HG03565 (cell line): ENCODE measurements around the gene DPH3.

Experiments
- ATAC-seq: cut with Tn5 transposase; IDR thresholded peaks from one replicate; pipeline ENCODE4 v1.9.1; 2021; ENCODE audit warnings: mild to moderate bottlenecking, moderate library complexity; ENCODE audit not compliant: unreplicated experiment

Gene DPH3

DNA sequence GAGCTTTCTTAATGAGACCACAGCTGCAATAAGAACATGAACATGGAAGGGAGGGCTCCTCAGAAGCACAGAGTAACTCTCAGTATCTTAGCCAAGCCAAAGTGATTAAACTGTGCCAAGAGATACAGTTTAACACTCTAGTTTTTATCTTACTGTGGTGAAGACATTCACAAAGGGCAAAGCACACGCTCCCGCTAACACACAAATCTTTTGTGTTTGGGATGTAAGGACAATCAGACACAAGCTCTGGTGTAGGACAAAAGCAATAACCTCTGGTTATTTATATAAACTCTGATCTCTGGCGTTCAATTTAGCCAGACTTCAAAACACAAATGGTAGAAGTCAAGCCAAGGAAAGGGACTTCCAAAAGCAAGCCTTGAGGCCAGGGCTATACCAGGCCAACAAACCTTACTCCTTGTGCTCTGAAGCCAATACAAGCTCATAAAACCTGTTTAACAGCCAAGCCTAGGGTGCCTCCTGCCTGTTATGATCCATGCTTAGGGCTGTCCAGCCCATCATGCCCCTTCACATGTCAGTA, 27.8 kb downstream of the DPH3 start:
- ATAC-seq = no peak

- ATAC-seq = no peak
Observed at GRCh38 chr3:16236030-16236639, 28.6 kb downstream of the DPH3 start.

GRCh38 chr3:16234281-16234680, 30.5 kb downstream of the DPH3 start:
- ATAC-seq = no peak

- ATAC-seq = no peak
Observed at GRCh38 chr3:16233806-16234205, 30.9 kb downstream of the DPH3 start.

GRCh38 chr3:16231983-16232382, 32.8 kb downstream of the DPH3 start:
- no peak for ATAC-seq

DNA sequence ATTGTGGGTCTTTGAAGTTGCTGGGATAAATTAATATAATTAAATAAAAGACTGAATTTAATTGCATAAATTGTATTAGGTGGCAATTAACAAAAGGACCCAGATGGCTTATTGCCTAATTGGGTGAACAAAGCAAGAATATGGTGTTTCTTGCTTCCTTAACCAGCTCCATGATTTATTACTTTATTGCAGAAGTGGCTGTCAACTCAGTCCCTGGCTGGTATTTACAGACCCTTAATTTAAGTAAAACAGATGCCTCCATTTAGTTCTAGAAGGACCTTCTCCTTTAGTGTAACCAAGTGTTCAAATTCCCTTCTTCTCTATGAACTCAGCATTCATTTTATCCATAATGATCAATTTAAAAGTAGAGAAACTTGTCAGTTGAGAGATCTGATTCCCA, 35.1 kb downstream of the DPH3 start:
- ATAC-seq = no peak

DNA sequence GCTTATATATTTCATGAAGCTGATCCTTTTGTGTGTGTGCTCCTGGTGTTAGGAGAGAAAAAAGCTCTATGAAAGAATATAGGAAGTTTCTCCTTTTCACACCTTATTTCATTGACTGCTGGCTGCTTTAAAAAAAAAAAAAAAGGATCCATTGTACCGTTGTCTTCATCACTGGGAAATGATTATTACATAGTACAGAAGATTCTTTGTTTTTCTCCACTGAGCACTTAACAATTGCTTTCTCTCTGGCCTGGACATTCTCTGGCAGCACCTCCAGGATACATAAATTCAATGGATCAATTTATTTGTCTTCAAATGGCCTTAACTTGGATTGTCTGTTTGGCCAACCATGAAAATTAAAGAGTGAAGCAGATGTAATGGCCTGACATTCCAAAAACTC, 37.2 kb downstream of the DPH3 start:
- no peak for ATAC-seq

GRCh38 chr3:16224325-16224724, 40.4 kb downstream of the DPH3 start:
- ATAC-seq = no peak

DNA sequence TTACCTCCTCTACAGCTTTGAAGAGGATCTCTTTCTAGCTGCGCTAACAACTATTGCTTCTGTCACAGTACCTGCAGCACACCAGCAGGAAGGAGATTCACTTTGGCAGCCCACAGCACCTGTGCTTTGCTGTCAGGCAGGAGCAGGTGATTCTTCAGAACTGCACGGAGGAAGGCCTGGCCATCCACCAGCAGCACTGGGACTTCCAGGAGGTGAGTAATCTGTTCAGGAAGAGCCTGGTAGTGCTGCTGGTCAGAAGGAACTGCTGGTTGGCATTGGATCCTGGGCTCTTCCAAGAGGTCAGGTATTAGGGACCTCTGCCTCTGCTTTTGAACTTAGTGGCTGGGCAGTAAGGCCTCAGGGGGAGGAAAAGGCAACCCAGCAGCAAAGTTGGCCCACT, 42.2 kb downstream of the DPH3 start:
- ATAC-seq = no peak

DNA sequence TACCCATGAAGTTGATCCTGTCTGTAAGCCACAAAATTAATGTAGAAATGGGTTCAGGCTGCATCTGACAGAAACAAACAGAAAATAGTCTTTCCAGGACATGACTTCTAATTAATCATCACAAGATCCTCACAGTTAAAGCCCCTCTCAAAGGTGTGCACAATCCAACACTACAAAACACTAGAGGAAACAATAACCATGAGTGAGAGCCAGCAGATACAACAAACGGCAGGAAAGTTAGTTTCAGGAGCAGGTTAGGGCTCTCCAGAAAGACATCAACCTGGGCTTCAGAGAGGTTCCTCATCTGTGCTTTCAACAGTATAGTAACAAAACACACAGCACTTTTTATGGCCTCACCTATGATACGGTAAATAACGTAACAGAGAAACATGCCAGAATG, 42.8 kb downstream of the DPH3 start:
- no peak for ATAC-seq

DNA sequence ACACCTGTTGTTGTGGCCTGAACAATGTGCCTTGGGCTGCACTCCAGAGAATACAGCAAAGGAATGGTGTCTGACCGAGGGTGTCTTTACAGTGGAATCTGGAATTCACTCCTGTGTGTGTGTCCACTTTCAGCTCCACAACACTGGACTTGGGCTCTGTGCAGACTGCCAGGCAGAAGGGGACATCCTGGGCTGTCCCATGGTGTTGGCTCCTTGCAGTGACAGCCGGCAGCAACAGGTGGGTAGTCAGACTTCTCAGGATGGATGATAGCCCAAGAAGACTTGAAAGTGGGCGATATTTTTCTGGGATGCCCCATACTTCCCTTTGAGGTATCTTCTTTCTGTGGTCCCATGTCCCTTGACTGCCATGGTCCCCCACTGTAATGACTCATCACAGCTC, 45.0 kb downstream of the DPH3 start:
- no peak for ATAC-seq

DNA sequence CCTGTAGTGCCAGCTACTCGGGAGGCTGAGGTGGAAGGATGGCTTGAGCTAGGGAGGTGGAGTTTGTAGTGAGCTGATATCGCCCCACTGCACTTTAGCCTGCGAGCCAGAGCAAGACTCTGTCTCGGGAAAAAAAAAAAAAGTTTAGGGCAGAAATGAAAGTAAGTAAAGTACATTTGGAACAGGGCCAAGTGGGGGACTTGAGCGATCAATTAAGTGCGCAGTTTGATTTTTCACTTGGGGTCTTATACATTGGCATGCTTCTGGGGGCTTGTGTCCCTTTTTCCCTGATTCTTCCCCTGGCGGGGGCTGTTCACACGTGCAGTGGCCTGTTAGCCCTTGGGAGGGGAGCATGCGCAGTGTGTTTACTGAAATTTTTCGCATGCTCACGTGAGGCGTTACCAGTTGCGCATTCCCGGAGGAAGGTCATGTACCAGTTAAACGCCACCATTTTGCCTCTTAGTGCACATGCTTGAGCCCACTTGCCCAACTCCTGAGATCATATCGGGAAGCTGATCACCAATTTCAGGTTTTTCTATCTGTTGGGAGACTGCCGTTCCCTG, 48.3 kb downstream of the DPH3 start:
- ATAC-seq = no peak

DNA sequence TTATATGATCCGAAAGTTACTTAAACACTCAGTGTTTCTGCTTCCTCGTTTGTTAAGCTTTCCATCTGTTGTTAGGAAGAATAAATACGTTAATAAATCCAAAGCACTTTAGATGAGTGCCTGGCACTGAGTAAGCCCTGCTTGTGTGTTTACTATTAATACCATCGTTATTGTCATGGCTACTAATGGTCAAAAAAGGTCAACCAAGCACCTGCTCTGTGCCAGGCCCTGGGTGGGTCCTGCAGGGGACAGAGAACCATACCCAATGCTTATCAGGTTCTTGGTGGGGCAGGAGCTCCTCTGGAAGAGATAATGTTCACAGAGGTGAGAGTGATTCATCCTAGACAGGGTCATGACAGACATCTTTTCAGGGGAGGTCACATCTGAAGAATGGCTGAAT, 50.4 kb downstream of the DPH3 start:
- ATAC-seq = no peak

DNA sequence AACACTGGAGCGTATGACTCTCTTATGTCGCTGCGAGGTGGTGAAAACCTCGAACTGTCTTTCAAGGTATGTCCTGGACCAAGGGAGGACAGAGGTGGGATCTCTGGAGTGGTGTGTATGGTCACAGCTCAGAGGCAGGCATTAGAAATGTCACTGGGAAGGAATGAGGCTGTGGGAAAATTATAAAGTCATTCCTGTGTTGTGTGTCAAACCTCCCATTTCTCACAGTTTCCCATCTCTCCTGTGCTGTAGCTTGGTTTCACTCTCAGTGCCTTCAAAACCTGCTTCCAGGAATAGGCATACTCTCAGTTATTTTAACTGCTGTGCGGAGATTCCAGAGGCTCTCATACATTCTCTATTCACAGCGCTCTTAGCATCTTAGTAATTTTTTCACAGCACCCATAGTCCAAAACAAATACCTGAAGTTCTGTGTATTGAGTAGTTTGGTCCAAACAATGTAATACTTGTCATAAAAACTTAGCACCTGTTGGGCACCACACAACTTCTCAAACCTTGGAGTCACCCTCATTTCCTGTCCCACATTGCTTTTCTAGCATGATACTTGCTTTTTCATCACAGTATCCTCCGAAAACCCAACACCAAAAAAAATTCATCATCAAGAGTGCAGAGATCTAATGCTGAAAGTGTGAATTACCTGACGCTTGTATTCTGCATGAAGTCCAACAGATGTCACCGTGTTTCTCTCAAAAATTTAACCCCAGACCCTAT, 53.4 kb downstream of the DPH3 start:
- no peak for ATAC-seq
